Measurements from ENCODE around the gene POFUT2.

Gene POFUT2

DNA sequence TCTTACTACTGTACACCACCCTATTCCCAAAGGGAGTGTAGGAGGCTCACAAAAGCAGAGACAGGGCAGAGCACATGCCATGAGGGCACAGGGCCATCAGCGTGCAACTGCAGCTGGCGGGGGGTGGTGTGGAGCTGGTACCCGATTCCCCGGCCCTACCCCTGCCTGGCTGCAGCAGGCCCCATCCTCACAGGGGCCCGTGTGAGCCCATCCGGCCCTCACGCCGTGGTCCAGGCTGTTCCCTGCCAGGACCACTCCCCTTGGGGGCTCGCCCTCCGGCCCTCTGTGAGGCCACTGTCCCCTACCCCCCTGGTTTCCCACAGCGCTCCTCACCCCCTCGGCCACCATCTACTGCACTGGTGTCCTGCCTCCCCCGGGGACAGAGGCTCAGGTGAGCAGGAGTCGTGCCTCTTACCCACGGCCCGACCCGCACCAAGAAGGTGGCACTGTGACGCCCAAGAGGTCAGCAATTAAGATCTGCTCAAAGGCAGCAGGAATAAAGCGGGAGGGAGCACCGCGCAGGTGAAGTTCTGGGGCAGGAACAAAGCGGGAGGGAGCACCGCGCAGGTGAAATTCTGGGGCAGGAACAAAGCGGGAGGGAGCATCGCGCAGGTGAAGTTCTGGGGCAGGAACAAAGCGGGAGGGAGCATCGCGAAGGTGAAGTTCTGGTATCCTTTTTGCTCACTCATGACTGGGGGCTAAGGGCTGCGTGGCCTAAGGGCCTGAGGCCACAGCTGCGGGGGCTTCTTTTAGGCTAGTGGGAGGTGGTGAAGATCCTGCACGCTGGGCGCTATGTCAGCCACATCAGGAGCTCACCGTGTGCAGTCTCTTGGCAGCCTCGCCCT lies 3.9 kb downstream of the POFUT2 start:
- DNase-seq: no peak

DNA sequence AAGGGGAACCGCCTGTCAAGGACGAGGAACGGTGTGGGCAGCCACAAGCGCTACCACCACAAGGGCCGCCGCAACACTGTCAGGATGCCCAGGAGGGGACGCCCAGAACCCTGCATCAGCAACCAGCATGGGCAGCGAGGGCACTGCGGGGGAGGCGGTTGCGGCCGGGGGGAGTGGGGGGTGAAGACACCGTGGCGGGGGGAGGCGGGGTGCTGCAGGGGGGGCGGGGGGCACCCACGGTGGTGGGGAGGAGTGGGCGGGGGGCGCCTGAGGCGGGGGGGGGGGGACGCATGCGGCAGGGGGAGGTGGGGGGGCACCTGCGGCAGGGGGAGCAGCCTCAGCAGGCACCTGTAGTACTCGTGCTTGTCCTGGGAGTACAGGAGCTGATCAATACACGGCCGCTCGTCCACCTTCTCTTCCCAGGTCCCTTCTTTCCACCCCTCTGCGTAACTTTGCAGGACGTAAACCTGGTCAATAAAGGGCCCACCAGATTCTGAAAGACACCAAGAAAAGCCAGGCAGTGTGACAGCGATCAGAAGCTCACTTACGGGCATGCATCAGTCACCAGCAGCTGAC lies 4.6 kb downstream of the POFUT2 start:
- no peak for DNase-seq

DNA sequence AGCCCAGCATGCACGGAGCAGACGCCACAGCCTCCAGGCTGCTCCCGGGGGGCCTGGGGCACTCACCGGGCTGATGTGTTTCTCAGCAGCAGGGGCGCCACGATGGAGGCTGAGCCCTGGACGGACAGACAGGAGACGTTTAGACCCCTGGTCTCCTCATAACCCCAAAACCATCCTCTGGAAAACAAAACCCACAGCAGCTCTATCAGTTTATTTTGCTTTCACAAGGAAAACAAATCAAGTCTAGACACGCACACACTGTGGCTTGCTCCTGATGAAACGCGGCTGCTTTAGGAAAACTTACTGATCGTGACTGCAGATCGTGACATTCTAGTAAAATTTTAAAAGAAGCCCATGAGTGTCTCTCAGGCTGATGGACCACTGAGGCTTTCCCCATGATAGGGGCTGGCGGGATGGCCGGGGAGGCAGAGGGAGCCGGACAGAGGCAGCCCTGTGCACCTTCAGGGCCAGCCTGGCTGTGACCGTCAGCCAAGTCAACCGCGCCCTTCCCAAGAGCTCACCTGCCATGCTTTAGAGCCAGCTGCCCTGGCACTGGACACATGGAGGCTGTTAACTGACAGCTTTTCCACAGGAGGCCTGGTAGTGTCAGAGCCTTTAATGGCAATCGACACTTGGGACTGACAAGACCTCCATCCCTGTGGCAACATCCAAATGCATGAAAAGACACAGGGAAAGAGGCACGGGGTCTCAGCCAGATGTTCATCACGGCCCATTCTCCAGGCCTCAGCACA lies 5.2 kb downstream of the POFUT2 start:
- DNase-seq: no peak

DNA sequence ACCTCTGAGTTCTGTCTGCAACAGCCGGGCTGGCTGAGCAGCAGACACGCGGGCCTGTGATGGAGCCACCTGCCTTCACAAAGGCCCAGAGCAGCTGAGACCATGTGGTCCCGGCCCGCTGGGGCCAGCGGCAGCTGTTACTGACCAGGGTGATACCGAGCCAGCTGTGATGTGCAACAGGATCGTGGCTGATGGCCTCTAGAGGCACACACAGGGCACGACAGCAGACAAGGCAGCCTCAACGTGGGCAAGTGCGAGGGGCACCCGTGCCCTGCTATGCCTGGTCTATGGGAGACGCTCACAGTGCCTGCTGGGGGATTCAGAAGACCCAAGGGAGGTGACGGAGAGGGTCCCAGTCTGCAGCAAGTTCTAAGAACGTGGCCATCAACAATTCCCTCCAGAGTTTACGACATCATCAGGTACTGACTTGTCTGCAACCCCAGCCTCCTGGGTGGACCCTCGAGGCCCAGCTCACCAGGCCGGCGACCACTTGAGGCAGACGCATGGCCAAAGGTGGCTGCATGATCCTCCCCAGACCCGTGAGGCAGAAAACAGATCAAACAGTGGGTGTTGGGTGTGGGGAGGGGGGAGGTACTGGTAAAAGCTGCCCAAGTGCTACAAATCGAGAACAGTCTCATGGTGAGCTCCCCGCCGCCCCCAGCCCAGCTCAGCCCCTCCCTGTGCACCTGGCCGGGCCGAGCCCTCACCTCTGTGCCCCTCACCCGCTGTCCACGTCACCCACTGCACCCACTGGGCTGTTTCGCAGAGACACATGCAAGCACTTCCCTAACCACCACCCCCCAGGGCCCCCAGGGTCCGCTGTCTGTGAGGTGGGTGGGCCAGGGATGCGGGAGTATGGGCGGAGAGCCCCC lies 6.0 kb downstream of the POFUT2 start:
- peak in 14 of 51 donors; percentile 14 to 77 (median 47) for DNase-seq

DNA sequence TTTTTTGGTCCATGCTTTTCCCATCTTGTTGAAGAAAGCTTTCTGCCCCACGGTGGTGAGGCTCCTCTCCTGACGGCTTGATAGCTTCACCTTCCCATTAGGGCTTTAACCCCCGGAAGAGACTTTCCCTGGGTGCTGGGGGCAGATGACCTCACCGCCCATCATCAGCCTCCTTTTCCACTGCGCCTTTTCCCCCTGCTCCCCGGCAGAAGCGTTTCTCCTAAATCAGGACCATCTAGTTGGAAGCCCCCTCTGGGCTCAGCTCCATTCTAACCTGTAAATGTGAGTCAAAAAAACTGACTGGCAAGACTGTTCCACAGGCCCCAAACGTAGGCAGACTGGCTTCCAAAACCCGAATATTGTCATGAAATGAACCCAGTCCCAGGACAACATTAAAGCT lies 6.7 kb downstream of the POFUT2 start:
- no peak for DNase-seq

DNA sequence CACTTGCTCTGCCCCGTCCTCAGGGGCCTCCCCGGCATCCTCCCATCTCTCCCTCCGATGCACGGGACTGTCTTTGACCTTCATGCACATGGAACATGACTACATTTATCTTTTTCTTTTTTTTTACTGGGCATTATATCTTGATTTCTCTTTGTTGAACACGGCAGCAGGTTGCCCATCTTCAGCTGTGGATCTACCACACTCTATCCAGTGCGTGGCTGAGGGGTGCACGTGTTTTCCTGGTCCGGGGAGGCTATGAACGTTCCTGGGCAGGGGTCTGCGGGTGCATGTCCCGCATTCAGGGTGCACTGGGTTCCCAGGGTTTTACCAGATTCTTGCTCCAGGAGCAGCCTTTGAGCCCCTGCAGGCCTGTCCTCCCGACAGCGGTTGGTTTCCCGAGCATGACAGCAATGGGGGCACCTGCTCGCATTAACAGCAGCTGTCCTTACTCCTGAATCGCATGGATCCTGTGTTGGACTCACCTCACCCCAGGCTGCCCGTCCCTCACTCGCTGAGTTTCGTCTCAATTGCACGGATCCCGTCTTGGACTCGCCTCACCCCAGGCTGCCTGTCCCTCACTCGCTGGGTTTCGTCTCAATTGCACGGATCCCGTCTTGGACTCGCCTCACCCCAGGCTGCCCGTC lies 7.4 kb downstream of the POFUT2 start:
- DNase-seq: no peak

DNA sequence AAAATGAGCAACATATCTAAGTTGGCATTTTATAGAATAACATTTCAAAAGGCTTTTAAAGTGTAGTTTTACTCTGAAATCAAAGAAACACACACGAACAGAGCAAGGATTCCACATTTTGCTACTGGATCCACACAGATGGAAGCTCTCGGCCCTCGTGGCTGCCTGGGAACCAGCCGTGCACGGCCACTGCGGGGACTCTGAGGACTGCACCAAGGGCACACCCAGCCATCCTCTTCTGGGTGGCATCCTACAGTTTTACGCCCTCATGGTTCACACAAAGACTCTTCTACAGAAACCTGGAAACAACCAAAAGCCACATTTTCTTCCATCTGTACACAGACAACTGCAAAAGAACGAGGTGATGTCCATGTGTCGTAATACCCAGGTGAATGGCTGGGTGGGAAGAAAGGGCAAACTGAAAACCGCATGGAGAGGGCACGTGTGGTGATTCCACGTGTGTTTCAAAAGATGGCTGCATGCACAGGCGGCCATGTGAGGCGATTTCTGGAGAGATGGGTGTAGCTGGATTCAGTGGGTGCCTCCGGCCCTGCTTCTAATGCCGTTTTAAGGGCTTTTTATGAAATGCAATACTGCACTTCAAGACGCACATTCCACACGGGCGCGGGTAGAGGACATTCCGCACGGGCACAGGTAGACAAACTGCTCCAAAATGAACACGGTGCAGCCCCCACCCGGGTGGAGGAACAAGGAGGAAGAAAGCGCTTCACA lies 8.1 kb downstream of the POFUT2 start:
- no peak for DNase-seq

DNA sequence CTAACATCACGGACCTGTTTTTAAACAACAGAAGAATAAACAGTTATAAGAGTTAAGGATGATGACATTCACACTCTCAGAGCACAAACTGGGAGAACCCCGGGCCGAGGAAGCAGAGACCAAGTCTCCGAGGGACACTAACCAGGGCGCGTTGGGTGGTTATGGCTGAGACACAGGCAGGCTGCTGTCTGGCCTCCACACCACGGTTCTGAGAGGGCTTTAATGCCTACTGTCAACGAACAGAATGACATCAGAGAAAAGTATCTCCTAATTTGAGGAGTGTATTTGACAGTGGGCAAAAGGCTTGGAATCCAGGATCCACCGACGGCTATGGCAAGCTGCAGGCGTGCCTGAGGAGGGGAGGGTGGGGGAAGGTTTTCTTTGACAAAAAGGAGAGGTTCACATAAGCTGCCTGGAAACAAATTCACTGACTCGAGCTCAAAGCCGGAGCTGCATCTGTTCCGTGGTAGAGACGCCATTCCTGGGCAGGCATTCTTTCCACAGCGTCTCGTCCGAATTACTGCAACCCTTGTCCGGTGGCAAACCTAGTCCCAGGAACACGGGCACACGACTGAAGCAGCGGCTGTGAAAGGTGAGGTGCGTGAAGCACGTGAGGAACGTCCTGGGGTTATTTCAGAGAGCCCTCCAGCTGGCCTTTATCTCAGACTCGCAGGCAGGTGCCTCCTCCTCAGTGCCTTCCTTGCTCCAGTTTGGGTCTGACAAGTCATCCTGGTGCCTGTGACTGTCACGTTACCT lies 9.4 kb downstream of the POFUT2 start:
- DNase-seq: no peak

DNA sequence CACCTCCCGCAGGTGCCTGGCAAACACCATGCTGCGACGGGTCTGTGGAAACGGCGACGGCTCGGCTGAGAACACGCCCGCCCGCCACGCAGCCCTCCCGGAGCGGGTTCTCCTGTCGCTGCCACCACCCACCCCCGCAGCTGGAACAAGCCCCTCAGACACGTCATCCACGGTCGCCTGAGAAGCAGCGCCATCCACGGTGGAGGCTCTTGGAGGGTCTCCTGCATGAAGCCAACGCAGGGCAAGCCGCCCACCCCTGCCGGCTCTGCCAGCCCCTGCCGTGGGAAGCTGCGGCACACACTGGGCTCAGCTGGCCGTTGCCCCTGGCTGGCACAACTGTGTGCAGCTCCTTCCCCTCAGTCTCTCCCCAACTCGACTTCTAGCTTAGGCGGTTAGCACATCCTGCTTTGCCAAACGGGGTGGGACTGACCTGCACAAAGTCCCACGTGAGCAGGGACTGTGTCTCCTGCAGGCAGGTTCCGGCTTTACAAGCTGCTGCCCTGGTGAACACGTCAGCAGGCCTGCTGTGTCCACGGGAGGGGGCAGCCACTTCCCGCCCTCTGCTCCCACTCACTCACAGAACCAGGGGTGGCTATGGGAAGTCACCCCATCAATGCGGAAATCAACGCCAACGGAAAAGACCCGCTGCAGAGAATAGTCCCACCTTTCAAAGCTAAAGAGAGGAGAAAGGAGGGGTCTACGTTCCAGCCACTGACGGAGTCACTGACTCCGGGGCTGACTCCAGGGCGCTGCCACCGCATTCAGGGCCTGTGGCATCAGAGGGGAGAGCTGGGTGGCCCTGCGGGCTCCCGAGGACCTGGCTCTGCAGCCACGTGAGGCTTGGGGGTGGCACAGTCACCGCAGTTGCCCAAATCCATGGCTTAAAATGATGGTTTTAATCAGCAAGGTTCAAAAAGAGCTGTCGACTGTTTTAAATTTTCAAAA lies 10.3 kb downstream of the POFUT2 start:
- no peak for DNase-seq

DNA sequence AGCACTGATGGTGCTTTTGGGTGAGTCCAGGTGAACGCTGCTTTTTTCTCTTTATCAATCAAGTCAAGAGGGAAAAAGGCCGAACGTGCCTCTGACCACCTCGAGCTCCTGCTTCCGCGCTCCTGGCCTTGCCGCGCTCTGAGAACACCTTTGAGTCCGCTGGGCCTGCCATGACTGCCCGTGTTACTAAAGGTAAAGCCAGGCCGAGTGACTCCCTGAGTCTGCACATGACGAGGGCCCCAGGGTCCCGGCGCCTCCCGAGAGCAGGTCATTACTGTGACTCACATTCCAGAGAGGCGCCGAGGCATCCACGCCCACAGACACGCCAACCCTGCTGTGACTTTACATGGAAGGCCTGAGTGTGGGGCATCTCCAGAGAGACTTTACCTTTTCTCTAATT lies 11.1 kb downstream of the POFUT2 start:
- DNase-seq: no peak

DNA sequence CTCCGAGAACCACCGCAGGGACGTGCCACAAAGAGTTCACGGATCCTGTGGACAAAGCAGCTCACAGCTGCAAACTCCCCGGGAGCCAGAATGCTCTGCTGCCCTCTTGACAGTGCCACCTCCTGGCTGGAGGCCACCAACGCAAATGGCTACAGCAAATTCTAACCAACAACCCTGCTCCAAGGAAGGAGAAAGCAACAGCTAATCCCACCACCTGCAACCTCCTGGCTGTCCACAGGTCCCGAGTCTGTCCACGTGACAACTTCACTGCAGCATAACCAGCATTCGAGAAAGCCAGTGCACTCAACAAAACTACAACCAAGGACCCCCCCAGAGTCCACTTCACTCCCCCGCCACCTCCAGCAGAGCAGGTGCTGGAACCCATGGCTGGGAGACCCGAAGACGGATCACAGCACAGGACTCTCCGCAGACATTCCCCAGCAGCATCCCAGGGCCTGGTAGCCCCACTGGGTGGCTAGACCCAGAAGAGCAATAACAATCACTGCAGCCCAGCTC lies 17.3 kb downstream of the POFUT2 start:
- DNase-seq: no peak

DNA sequence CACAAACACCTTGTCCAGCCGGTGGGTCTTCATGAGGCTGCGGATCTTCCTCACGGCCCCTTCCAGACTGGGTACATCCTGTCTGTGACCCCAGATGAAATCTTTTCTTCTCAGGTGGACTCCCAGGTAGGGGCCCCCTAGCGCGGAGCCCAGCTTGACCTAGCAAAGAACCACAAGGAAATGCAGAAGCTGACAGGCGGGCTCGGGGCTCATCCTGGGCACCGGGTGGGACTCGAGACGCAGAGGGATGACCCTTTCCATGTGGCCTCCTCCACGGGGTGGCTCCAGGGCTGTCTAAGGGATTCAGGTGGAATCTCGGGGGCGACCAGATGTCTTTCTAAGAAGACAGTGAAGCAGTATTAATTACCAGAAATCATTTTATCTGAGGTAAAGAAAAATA lies 17.8 kb downstream of the POFUT2 start:
- no peak for DNase-seq

DNA sequence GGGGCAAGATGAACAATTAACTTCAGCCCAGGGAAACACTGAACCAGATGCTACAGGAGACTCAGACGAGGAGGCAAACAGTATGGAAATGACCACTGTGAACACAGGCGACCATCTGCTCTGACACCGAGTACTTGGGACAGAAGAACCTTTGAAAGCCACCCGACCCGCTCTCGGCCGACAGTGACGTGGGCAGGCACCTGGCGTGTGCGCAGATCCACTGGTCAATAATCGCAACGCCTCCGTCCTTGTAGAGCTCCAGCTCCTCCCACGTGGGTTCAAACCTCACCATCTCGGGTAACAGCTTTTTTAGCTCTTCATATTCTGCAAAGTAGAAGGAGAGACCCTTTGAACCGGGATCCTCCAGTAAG lies 20.3 kb downstream of the POFUT2 start:
- no peak for DNase-seq

DNA sequence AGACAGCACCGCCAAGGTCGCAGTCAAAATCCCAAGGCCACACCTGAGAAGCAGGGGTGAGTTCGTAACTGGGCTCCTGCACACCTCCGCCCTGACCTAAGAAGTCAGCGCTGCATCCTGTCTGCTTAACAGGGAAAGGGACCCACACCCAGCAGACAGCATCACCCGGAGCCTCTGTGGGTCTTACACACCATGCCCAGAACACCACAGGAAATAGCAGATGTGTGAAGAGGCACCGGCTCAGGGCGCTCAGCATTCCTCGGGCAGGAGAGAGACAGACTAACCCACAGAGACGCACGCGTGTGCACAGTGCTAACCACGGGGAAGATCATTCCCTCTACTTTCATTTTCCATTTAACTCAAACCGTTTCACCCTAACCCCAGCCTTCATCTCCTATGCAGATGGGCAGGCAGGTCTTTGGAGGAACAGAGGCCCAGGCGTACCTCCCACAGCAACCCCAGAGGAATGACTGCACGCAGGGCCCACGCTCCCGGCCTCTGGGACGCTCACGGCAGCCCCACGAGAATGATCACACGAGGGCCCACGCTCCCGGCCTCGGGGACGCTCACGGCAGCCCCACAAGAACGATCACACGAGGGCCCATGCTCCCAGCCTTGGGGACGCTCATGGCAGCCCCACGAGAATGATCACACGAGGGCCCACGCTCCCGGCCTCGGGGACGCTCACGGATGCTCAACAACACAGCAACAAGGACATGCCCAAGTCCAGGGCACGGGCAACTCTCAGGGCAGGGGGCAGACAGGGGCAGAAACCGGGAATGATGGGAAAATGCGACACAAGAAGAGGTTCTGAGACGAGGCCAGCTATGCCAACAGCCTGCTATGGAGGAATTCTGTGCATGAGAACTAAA lies 20.9 kb downstream of the POFUT2 start:
- DNase-seq: no peak

DNA sequence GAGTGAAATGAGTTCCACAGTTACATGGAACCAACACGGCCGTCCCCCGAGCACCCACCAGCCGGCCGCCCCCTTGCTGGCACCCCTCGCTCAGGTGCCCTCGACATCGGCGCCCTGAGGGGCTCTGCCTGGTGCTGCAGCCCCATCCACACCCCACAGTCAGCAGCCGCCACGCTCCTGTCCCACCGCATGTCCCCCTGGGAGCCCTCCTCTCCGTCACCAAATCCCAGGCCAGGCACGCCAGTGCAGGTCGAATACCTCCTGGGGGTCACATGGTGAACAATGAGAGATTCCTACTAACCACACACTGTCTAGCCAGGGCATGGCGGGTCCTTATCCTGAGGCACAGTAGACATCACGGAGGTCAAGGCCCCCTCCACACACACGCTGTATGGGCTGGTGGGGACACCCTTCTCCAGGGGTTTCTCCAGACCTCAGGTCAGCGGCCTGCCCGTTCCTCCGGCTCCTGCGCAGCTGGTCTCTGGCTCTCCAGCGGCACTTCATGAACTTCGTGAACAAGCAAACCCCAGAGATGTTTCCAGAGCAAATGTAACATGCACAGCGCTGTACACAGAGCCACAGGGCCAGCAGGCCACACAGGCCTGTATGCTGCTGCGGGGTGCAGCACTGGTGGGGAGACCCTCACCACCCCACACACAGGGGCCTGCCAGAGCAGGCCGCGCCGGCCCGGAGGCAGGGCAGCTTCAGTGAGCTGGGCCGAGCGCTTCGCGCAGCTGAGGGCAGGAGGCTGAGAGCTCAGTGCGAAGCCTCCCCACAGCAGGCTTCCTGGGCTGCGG lies 21.8 kb downstream of the POFUT2 start:
- DNase-seq: no peak

DNA sequence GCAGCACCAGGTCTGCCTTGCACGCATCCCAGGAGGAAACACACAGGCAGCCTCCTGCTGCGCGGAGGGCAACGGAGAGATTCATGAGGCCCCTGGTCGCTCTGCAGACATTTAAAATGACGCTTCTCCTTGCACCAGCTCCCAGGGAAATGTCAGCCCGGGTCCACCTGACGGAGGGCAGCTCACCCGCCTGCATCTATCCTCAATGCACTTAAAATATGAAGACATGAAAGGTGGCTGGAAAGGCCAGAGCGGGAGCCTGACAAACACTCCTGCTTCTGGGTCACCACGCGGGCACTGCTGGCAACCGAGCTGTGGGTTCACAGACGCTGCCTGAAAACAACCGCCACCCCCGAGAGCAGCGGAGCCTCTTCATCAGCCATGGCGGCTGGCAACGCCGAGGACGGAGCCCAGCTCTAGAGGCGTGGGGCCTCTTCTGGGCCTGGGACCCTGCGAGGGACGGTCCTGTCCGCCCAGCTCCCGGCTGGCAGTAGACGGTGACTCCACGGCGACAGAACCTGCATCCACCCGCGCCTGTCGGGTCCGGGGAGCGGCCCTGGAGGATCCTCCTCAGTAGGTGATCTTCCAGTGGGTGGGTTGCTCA lies 22.7 kb downstream of the POFUT2 start:
- no peak for DNase-seq
